ENCODE results near the gene CCKAR. TPM values are rescaled to one million over a fixed set of nuclear protein-coding genes. Genes with fewer than 3 reads are reported as not detected.

CCKAR gene
- total RNA-seq, 2 experiments from 2014 or later = not detected

GRCh38 chr4:26530099-26530498 lies 39.8 kb upstream of the CCKAR start:
- Histone ChIP-seq H2AFZ (ENCODE audit: low read length) (no peak overlapping the region), H3K9me2 (ENCODE audit: insufficient read depth, low read length) (no peaks in the 10 kb centered on the region), H3K4me3 (ENCODE audit: low read depth, low read length, poor library complexity, severe bottlenecking) (no peak overlapping the region), H4K20me1 (ENCODE audit: insufficient read depth, low read length) (no peaks in the 10 kb centered on the region), H3K36me3 (ENCODE audit: insufficient read depth, low read length) (no peaks in the 10 kb centered on the region), H3K9me3 (ENCODE audit: low read length) (0 out of 2 replicates have a peak, but pooled peaks cover 8% of the 10 kb centered on the region), H3K79me2 (ENCODE audit: insufficient read depth, low read depth, low read length) (no peaks in the 10 kb centered on the region), H3K4me2 (ENCODE audit: low read length) (no peak overlapping the region), H3K27ac (ENCODE audit: low read depth, low read length, poor library complexity, severe bottlenecking) (no peak overlapping the region), H3K4me1 (ENCODE audit: insufficient read depth, low read length, poor library complexity, severe bottlenecking) (no peaks in the 10 kb centered on the region)
- intact Hi-C loops (cut with micrococcal nuclease; ENCODE audit: unreplicated experiment) = no loop called here
- TF ChIP-seq, protein P1, sequence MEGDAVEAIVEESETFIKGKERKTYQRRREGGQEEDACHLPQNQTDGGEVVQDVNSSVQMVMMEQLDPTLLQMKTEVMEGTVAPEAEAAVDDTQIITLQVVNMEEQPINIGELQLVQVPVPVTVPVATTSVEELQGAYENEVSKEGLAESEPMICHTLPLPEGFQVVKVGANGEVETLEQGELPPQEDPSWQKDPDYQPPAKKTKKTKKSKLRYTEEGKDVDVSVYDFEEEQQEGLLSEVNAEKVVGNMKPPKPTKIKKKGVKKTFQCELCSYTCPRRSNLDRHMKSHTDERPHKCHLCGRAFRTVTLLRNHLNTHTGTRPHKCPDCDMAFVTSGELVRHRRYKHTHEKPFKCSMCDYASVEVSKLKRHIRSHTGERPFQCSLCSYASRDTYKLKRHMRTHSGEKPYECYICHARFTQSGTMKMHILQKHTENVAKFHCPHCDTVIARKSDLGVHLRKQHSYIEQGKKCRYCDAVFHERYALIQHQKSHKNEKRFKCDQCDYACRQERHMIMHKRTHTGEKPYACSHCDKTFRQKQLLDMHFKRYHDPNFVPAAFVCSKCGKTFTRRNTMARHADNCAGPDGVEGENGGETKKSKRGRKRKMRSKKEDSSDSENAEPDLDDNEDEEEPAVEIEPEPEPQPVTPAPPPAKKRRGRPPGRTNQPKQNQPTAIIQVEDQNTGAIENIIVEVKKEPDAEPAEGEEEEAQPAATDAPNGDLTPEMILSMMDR (conservative IDR thresholded peaks at IDR 0.05; ENCODE audit: low read length) = no peak
- TF ChIP-seq EZH2phosphoT487 (IDR thresholded peaks at IDR 0.05; ENCODE audit: borderline replicate concordance, low read depth, low read length) = no peak
- ChIA-PET CTCF (ENCODE audit: unreplicated experiment) (no interaction called here), POLR2A (no interaction called here)
- no peak for DNase-seq (ENCODE audit: low spot score)
- no TSS peak for BruUV-seq (replicated peaks)

- BruUV-seq (replicated peaks) = no TSS peak
- no peak overlapping the region for H2AFZ ChIP-seq (ENCODE audit: low read length)
- H3K9me2 ChIP-seq (ENCODE audit: insufficient read depth, low read length) = no peaks in the 10 kb centered on the region
- no peaks in the 10 kb centered on the region for H3K36me3 ChIP-seq (ENCODE audit: insufficient read depth, low read length)
- no peak overlapping the region for H3K4me2 ChIP-seq (ENCODE audit: low read length)
- H3K4me3 ChIP-seq (ENCODE audit: low read depth, low read length, poor library complexity, severe bottlenecking) = no peak overlapping the region
- no peaks in the 10 kb centered on the region for H3K79me2 ChIP-seq (ENCODE audit: insufficient read depth, low read depth, low read length)
- H3K4me1 ChIP-seq (ENCODE audit: insufficient read depth, low read length, poor library complexity, severe bottlenecking) = no peaks in the 10 kb centered on the region
- intact Hi-C loops (cut with micrococcal nuclease; ENCODE audit: unreplicated experiment) = no loop called here
- no peak for TF ChIP-seq EZH2phosphoT487 (IDR thresholded peaks at IDR 0.05; ENCODE audit: borderline replicate concordance, low read depth, low read length)
- TF ChIP-seq, protein P1 (conservative IDR thresholded peaks at IDR 0.05; ENCODE audit: low read length) = no peak
- H4K20me1 ChIP-seq (ENCODE audit: insufficient read depth, low read length) = no peaks in the 10 kb centered on the region
- H3K27ac ChIP-seq (ENCODE audit: low read depth, low read length, poor library complexity, severe bottlenecking) = no peak overlapping the region
- 0 out of 2 replicates have a peak, but pooled peaks cover 8% of the 10 kb centered on the region for H3K9me3 ChIP-seq (ENCODE audit: low read length)
- ChIA-PET CTCF (ENCODE audit: unreplicated experiment) (no interaction called here), POLR2A (no interaction called here)
- DNase-seq (ENCODE audit: low spot score) = no peak
Measured at GRCh38 chr4:26529479-26529878, 39.2 kb upstream of the CCKAR start.

- H3K9me2 ChIP-seq (ENCODE audit: insufficient read depth, low read length) = no peaks in the 10 kb centered on the region
- CTCF ChIA-PET (ENCODE audit: unreplicated experiment) = no interaction called here
Measured at GRCh38 chr4:26525771-26526150, 35.5 kb upstream of the CCKAR start.

More at GRCh38 chr4:26525771-26526150, 35.5 kb upstream of the CCKAR start:
- no peak for TF ChIP-seq EZH2phosphoT487 (IDR thresholded peaks at IDR 0.05; ENCODE audit: borderline replicate concordance, low read depth, low read length)
- TF ChIP-seq, protein P1 (conservative IDR thresholded peaks at IDR 0.05; ENCODE audit: low read length) = no peak
- Histone ChIP-seq H3K4me1 (ENCODE audit: insufficient read depth, low read length, poor library complexity, severe bottlenecking) (no peaks in the 10 kb centered on the region), H3K9me3 (ENCODE audit: low read length) (0 out of 2 replicates have a peak, but pooled peaks cover 8% of the 10 kb centered on the region), H3K4me2 (ENCODE audit: low read length) (no peak overlapping the region), H3K27ac (ENCODE audit: low read depth, low read length, poor library complexity, severe bottlenecking) (no peak overlapping the region), H3K4me3 (ENCODE audit: low read depth, low read length, poor library complexity, severe bottlenecking) (no peak overlapping the region), H3K79me2 (ENCODE audit: insufficient read depth, low read depth, low read length) (no peaks in the 10 kb centered on the region), H3K36me3 (ENCODE audit: insufficient read depth, low read length) (no peaks in the 10 kb centered on the region), H2AFZ (ENCODE audit: low read length) (no peak overlapping the region), H4K20me1 (ENCODE audit: insufficient read depth, low read length) (no peaks in the 10 kb centered on the region)
- POLR2A ChIA-PET = no interaction called here
- DNase-seq (ENCODE audit: low spot score) = no peak
- intact Hi-C loops (cut with micrococcal nuclease; ENCODE audit: unreplicated experiment) = no loop called here
- no TSS peak for BruUV-seq (replicated peaks)

Data from OCI-LY7 (cell line).